ENCODE measurements around the gene KCP.

The KCP gene

DNA sequence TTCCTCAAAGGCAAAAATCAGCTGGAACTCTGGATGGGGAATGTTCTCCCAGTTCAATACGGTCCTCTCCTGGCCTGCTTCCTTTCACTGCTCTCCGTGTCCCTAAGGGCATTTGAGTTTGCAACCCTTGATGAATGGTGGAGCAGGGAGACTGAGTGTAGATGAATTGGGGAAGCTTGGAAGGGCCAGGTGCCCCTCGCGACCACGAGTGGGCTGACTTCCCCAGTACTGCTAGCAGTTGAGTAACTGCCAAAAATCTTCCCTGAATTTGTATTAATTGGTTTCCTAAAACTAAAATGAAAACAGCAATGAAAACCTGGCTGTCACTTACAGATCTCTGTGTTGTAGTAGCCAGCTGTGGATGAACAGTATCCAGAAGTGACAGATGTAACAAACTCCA, 40.8 kb upstream of the KCP start:
- no peak for DNase-seq (ENCODE audit: extremely low read depth, insufficient read length)
- no peak overlapping the region for H3K4me3 ChIP-seq (replicated peaks; ENCODE audit: low read depth, low read length)
- TF ChIP-seq, protein P1, sequence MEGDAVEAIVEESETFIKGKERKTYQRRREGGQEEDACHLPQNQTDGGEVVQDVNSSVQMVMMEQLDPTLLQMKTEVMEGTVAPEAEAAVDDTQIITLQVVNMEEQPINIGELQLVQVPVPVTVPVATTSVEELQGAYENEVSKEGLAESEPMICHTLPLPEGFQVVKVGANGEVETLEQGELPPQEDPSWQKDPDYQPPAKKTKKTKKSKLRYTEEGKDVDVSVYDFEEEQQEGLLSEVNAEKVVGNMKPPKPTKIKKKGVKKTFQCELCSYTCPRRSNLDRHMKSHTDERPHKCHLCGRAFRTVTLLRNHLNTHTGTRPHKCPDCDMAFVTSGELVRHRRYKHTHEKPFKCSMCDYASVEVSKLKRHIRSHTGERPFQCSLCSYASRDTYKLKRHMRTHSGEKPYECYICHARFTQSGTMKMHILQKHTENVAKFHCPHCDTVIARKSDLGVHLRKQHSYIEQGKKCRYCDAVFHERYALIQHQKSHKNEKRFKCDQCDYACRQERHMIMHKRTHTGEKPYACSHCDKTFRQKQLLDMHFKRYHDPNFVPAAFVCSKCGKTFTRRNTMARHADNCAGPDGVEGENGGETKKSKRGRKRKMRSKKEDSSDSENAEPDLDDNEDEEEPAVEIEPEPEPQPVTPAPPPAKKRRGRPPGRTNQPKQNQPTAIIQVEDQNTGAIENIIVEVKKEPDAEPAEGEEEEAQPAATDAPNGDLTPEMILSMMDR (IDR thresholded peaks at IDR 0.05; ENCODE audit: insufficient read depth, low read length, poor library complexity, severe bottlenecking) = no peak
- H3K27me3 ChIP-seq (replicated peaks; ENCODE audit: control insufficient read depth, insufficient read depth, low read length) = no peaks in the 10 kb centered on the region
- H3K36me3 ChIP-seq (ENCODE audit: control insufficient read depth, insufficient read depth, low read length) = peaks cover 53% of the 10 kb centered on the region

DNA sequence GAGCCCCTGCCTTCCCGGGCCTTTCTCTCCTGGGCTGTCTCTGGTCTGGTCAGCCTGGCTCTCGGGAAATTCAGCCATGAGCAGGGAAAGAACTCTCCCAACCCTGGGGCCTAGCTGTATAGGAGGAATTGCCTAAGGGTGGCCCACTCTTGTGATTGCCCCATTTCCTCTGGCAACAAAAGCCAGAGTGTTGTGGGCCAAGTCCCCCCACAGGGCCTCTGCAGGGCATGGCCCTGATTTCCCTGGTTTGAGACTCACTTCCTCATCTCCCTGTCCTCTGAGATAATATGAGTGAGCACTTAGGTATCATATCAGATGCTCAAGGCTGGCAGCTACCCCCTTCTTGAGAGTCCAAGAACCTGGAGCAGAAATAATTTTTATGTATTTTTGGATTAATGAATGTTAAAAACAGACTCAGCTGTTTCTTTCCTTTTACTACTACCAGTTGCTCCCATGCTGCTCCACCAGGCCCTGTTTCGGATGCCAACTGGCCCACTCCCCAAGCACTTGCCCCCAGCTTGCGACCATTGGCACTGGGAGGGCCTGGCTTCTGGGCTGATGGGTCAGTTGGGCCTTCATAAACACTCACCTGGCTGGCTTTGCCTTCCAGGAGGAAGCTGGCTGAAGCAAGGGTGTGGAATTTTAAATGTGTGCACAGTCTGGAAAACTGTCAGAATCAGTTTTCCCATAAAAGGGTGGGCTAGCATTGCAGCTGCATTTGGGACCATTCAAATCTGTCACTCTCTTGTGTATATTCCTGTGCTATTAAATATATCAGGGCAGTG, 38.7 kb upstream of the KCP start:
- H3K27me3 ChIP-seq (replicated peaks; ENCODE audit: control insufficient read depth, insufficient read depth, low read length) = no peaks in the 10 kb centered on the region
- no peak for DNase-seq (ENCODE audit: extremely low read depth, insufficient read length)
- peaks cover 55% of the 10 kb centered on the region for H3K36me3 ChIP-seq (ENCODE audit: control insufficient read depth, insufficient read depth, low read length)
- TF ChIP-seq, protein P1 (IDR thresholded peaks at IDR 0.05; ENCODE audit: insufficient read depth, low read length, poor library complexity, severe bottlenecking) = no peak
- H3K4me3 ChIP-seq (replicated peaks; ENCODE audit: low read depth, low read length) = no peak overlapping the region

DNA sequence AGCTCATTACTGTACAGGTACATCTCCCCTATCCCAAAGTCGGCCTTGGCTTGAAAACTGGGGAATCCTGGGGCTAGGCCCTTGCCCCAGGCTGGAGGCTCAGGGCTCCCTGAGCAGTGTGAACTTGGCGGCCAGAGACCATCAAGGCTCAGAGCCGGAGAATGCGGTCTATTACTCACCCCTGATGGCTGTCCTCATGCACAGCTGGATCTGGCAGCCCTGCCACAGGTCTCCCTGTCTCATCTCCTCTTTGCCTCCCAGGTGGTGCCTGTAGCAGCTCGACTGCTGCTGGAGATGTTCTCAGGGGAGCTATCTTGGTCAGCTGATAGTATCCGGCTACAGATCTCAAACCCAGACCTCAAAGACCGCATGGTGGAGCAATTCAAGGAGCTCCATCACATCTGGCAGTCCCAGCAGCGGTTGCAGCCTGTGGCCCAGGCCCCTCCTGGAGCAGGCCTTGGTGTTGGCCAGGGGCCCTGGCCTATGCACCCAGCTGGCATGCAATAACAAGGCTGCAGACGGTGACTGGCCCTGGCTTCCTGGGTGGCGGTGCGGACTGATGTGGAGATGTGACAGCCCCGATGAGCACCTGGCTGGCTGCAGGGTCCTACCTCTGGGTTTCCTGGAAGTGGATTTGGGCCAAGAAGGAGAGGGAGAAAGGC, 37.9 kb upstream of the KCP start:
- H3K4me3 ChIP-seq (replicated peaks; ENCODE audit: low read depth, low read length) = no peak overlapping the region
- H3K27me3 ChIP-seq (replicated peaks; ENCODE audit: control insufficient read depth, insufficient read depth, low read length) = no peaks in the 10 kb centered on the region
- no peak for DNase-seq (ENCODE audit: extremely low read depth, insufficient read length)
- H3K36me3 ChIP-seq (ENCODE audit: control insufficient read depth, insufficient read depth, low read length) = peaks cover 55% of the 10 kb centered on the region
- TF ChIP-seq, protein P1 (IDR thresholded peaks at IDR 0.05; ENCODE audit: insufficient read depth, low read length, poor library complexity, severe bottlenecking) = no peak

DNA sequence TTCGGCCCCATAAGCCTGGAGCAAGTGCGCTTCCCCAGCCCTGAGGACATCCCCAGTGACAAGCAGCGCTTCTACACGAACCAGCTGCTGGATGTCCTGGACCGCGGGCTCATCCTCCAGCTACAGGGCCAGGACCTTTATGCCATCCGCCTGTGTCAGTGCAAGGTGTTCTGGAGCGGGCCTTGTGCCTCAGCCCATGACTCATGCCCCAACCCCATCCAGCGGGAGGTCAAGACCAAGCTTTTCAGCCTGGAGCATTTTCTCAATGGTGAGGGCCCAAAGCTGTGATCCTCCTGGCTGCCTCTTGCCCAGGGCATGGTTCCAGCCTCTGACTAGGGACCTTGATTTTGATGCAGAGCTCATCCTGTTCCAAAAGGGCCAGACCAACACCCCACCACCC, 37.3 kb upstream of the KCP start:
- no peak for DNase-seq (ENCODE audit: extremely low read depth, insufficient read length)
- no peak overlapping the region for H3K4me3 ChIP-seq (replicated peaks; ENCODE audit: low read depth, low read length)
- H3K36me3 ChIP-seq (ENCODE audit: control insufficient read depth, insufficient read depth, low read length) = peaks cover 57% of the 10 kb centered on the region
- TF ChIP-seq, protein P1 (IDR thresholded peaks at IDR 0.05; ENCODE audit: insufficient read depth, low read length, poor library complexity, severe bottlenecking) = no peak
- H3K27me3 ChIP-seq (replicated peaks; ENCODE audit: control insufficient read depth, insufficient read depth, low read length) = no peaks in the 10 kb centered on the region

DNA sequence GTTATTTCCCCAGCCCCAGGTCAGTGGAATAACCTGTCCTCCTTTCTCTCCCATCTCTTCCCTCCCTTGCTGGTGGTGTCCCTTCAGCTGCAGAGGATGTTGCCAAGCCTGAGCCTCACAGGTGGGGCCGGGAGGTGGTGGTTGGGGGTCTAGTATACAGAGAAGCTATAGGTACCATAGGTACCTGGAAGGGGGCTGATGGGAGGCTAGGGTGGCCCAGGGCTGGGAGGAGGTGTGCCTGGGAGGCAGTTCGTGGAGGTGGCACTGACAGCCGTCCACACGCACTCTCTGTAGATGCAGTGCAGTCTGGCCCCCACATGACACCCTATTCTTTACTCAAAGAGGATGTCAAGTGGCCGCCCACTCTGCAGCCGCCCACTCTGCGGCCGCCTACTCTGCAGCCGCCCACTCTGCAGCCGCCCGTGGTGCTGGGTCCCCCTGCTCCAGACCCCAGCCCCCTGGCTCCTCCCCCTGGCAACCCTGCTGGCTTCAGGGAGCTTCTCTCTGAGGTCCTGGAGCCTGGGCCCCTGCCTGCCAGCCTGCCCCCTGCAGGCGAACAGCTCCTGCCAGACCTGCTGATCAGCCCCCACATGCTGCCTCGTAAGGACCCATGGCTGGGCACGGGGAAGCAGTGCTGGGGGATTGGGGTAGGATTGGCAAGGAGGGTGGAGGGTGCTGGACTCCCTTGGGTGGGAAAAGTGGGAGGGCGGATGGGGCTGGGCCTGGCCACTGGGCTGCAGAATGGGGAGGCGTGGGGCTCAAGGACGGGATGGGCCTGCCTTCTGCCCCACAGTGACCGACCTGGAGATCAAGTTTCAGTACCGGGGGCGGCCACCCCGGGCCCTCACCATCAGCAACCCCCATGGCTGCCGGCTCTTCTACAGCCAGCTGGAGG, 36.7 kb upstream of the KCP start:
- Histone ChIP-seq H3K36me3 (ENCODE audit: control insufficient read depth, insufficient read depth, low read length) (peaks cover 54% of the 10 kb centered on the region), H3K27me3 (replicated peaks; ENCODE audit: control insufficient read depth, insufficient read depth, low read length) (no peaks in the 10 kb centered on the region)
- no peak for DNase-seq (ENCODE audit: extremely low read depth, insufficient read length)

More for the DNA sequence above, 36.7 kb upstream of the KCP start:
- no peak overlapping the region for H3K4me3 ChIP-seq (replicated peaks; ENCODE audit: low read depth, low read length)
- TF ChIP-seq, protein P1 (IDR thresholded peaks at IDR 0.05; ENCODE audit: insufficient read depth, low read length, poor library complexity, severe bottlenecking) = peak; percentile 51
